GM18858 (cell line): ENCODE data around the gene ATM.
"Not testable (repeated sequence)": the region's sequence is repeated elsewhere in the genome, so short reads cannot be mapped to it uniquely, and the experiment has no call there.

Experiments used
- ATAC-seq: cut with Tn5 transposase; IDR thresholded peaks from one replicate; pipeline ENCODE4 v1.9.1; 2021; ENCODE audit not compliant: unreplicated experiment

Gene ATM

GRCh38 chr11:108346451-108346850 is 123.6 kb downstream of the ATM start:
- no peak for ATAC-seq

GRCh38 chr11:108351468-108351867 is 128.6 kb downstream of the ATM start:
- ATAC-seq, result no peak

- no peak for ATAC-seq
Measured at GRCh38 chr11:108364159-108364558, 141.3 kb downstream of the ATM start.

- ATAC-seq, result no peak
Measured at GRCh38 chr11:108368134-108368533, 145.3 kb downstream of the ATM start.

GRCh38 chr11:108369064-108369463 is 146.2 kb downstream of the ATM start:
- ATAC-seq, result no peak

GRCh38 chr11:108370315-108370714 is 147.4 kb downstream of the ATM start:
- no peak for ATAC-seq

- no peak for ATAC-seq
Measured at GRCh38 chr11:108370990-108371389, 148.1 kb downstream of the ATM start.

GRCh38 chr11:108373505-108373904 is 150.6 kb downstream of the ATM start:
- ATAC-seq, result not testable (repeated sequence)

GRCh38 chr11:108388576-108388975 is 165.7 kb downstream of the ATM start:
- ATAC-seq, result no peak

- no peak for ATAC-seq
Measured at GRCh38 chr11:108392353-108392752, 169.5 kb downstream of the ATM start.

GRCh38 chr11:108393046-108393445 is 170.2 kb downstream of the ATM start:
- no peak for ATAC-seq

GRCh38 chr11:108394744-108395284 is 171.9 kb downstream of the ATM start:
- no peak for ATAC-seq

GRCh38 chr11:108396672-108397071 is 173.8 kb downstream of the ATM start:
- not testable (repeated sequence) for ATAC-seq

GRCh38 chr11:108398439-108398838 is 175.6 kb downstream of the ATM start:
- no peak for ATAC-seq

- no peak for ATAC-seq
Measured at GRCh38 chr11:108402241-108402640, 179.4 kb downstream of the ATM start.

GRCh38 chr11:108403052-108403451 is 180.2 kb downstream of the ATM start:
- ATAC-seq, result no peak

- no peak for ATAC-seq
Measured at GRCh38 chr11:108405706-108406105, 182.8 kb downstream of the ATM start.

- ATAC-seq, result no peak
Measured at GRCh38 chr11:108414958-108415357, 192.1 kb downstream of the ATM start.

- ATAC-seq, result not testable (repeated sequence)
Measured at GRCh38 chr11:108417551-108417950, 194.7 kb downstream of the ATM start.
